NCI-H2196 (cell line): ENCODE data around the gene GRIK5.
A peak's percentile ranks its signal among the peaks of the same experiment; 100 is the strongest.

Experiments
- DNase-seq: peaks from one replicate; lab custom pipeline; 2025; ENCODE audit not compliant: unreplicated experiment; lab: John Stamatoyannopoulos, UW

Gene GRIK5

DNA sequence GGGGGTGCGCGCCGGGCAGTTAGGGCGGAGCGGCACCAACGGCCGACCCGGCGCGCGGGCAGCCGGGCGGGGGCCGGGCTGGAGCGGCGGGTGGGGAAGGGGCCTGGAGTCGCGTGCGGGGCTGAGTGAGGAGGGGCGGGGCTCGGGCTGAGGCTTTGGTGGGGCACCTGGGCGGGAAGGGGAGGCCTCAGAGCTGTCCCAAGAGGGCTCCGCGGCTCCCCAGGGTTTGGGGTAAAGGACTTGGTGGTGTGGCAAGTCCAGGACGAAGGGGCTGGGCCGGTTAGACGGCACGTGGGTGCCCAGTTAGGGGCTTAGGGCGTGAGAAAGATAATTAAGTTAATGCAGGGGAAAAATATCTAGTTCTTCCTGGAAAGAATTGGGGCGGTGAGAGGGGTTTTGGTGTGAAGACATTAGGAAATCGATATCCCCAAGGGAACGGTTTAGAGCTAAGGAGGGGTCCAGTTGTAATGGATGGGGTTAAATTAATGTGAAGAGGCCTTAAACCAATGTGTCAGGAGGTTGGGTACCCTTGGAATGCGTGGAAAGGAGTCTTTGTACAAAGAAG lies 6.5 kb upstream of the GRIK5 start:
- DNase-seq, result no peak

- peak; percentile 99 for DNase-seq
Measured at GRCh38 chr19:42075616-42076379, 5.8 kb upstream of the GRIK5 start, which contains the start of gene ZNF574. TSS of gene ZNF574 (plus strand) at chr19:42076166. CDS start at chr19:42078607, 2,441 bp downstream.

- DNase-seq, result no peak
Measured at GRCh38 chr19:42075364-42075615, 5.3 kb upstream of the GRIK5 start.

- DNase-seq, result no peak
Measured at GRCh38 chr19:42074513-42075363, 4.7 kb upstream of the GRIK5 start.

- no peak for DNase-seq
Measured at GRCh38 chr19:42071247-42071646, 1.2 kb upstream of the GRIK5 start.

GRCh38 chr19:42068756-42069571 lies 1.0 kb downstream of the GRIK5 start:
- DNase-seq, result no peak

DNA sequence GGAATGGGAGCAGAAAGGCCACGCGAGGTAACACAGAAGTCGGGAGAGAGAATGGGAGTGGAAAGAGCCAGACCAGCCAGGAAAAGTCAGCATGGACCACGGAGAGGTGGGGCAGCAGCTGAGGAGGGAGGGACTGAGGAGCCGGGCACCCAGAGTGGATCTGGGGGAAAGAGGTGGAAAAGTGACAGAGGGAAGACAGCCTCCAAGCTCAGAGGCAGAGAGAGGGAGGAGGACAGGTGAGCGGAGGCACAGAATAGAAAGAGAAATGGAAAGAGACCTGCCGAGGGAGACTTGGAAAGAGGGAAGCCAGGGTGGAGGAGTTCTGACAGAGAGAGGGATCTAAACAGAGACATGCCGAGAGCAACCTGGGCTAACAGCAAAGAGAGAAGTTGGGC lies 1.6 kb downstream of the GRIK5 start:
- DNase-seq, result no peak

DNA sequence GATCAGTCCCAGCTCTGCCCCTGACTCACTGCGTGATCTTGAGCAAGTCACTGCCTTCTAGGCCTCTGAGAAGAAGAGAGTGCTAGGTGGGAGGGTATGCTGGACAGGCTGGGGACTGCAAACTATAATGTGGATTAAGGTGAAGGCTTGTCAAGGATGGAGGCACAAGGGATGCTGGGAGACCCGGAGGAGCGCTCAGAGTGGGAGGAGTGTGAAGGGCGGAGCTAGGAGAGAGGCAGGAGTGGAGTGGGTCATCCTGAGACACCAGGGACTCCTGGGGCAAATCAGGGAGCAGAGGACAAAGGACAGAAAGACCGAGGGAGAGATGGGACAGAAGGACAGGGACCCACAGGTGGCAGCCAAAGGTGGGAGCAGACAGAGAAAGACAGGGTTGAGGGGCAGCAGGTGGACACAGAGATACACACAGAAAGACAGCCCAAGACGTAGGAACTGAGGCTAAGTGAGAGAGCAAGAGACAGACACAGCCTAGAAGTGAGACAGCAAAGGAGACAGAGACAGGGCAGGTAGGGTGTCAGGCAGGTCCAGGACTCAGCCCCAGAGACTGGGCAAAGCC lies 2.6 kb downstream of the GRIK5 start:
- no peak for DNase-seq

DNA sequence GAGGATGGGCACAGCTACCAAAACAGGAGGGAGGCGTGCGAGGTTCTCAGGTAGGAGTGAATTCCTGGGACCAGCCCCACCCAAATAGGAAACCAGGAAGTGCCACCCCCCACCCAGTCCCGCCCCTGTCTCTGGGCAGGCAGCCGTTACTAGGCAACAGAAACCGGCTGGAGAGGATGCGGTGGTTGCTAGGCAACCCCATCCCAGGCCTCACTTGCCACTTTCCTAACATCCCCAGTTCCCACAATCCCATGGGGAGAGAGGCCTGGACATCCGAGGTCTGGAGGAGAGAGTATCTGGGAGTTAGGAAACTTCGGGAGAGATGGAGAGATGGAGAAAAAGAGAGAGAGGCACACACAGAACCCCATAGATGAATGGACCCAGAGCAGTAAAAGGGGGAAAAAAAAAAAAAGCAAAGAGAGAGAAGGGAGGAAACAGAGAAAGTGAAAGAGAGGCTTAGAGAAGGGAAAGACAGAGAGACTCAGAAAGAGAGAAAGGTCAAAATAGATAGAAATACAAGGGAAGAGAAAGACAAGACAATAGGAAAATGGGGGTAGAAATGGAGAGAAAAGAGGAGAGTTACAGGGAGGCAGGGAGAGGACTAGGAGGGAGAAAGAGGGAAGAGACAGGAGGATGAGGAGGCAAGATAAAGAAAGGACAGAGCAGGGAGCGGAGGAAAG lies 3.8 kb downstream of the GRIK5 start:
- peak; percentile 78 for DNase-seq

GRCh38 chr19:42065511-42065910 lies 4.5 kb downstream of the GRIK5 start:
- no peak for DNase-seq

GRCh38 chr19:42065051-42065450 lies 5.0 kb downstream of the GRIK5 start:
- DNase-seq, result no peak

DNA sequence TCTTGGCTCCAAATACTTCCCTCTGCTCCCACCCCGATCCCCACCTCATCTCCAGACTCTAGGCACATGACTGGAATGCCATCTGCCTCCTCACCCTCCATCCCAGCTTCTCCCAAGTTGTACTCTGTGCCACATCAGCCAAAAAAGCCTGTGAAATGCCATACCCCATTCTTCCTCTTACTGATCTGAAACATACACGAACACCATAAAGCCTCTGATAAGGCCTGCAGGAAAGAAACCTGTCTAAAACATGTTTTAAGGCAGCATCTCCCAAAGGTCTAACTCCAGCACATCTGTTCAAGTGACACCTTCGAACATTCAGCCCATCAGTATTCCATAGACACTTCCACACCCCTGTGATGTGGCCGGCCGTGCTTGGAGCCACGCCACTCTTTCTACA lies 5.6 kb downstream of the GRIK5 start:
- no peak for DNase-seq

GRCh38 chr19:42062381-42062780 lies 7.6 kb downstream of the GRIK5 start:
- DNase-seq, result no peak

GRCh38 chr19:42060117-42060516 lies 9.9 kb downstream of the GRIK5 start:
- DNase-seq, result no peak

DNA sequence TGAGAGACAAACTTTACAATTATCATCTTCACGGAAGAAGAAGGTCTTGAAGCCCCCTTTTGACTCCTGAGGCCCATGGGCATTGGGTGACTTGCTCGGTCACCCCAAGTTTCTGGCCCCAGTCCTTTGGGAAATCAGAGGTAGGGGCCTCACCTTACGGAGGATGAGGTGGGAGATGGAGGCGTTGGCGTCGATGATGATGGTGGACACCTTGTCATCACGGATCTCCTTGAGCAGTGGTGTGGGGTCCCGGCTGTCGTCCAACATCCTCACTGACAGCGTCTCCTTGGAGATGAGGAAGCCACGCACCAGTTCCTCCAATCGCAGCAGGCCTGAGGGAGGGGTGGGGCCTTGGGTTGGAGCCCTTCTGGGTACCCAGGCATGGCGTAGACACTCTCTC lies 10.8 kb downstream of the GRIK5 start:
- DNase-seq, result no peak

GRCh38 chr19:42057846-42058245 lies 12.2 kb downstream of the GRIK5 start:
- DNase-seq, result no peak

- no peak for DNase-seq
Measured at GRCh38 chr19:42054205-42054604, 15.8 kb downstream of the GRIK5 start.

DNA sequence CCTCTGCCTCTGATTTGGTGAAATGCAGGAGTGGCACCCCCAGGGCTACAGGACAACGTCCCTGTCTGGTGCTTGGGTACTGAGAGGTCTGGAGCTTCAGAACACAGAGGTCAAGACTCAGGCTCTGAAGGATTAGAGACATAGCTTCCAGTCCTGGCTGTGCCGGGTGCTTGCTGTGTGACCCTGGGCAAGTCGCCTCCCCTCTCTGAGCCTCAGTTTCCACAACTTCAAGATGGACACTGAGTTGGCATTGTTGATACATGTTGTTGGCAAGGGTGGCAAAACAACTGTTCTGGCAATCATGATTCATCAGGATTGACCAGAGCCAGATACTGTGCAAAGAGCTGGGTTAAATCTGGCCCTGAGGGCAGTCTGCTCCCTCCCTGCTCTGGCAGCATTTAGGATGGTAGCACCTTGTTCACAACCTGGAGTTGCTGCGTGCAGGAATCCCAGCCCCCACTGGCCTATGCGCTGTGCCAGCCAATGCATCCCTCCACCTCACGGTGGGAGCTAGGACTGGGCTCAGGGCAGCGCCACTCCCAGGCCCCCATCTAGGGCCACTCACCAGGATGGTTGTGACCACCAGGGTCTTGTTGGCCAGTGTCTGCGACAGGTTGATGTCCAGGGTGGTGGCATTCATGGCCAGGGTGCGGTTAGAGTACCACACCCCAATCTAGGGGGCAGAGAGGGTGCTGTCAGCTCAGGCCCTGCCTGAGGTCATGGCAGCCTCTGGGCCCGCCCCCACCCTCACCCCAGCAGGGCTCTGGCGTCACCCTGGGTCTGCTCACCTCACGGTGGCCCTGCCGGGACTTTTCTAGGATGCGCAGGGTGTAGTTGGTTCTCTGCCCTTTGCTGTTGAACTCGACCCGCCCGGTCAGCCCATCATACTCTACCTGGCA lies 16.7 kb downstream of the GRIK5 start:
- DNase-seq, result no peak

DNA sequence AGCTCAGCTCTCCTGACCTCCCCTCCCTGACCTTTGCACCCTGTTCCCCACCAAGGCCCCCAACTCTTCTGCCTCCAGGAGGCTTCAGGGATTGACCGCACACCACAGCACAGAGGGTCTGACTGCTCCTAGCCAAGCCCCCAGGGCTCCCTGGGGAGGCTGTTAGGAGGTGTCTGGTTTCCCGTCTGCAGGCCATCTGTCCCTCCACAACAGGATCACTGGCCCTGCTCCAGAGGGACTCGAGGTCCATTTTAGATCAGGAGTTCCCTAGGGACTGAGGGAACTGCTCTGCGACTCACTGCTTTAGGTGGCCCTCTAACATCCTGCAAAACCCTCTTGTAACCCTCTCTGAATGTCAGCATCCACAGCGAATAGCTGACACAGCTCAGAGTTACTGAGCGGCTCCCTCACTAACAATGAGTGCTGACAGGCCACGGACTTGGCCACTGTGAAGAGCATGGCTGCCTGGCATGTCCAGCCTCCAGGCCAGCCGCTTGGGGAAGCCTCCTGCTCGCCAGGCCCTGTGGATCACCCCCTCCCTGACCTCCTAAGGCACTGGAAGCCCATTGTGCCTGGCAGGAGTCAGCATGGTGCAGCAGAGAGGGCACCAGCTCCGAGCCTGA lies 17.7 kb downstream of the GRIK5 start:
- peak; percentile 14 for DNase-seq
